Measurements from ENCODE around the gene FCN3. TPM values are rescaled to one million over a fixed set of nuclear protein-coding genes. Genes with fewer than 3 reads are reported as not detected.

The FCN3 gene
- total and polyA plus RNA-seq, 9 of the 15 experiments (the other 6 are each of a cell fraction or from before 2014, with no cell fraction given) = 0.49 TPM; not detected in 8

DNA sequence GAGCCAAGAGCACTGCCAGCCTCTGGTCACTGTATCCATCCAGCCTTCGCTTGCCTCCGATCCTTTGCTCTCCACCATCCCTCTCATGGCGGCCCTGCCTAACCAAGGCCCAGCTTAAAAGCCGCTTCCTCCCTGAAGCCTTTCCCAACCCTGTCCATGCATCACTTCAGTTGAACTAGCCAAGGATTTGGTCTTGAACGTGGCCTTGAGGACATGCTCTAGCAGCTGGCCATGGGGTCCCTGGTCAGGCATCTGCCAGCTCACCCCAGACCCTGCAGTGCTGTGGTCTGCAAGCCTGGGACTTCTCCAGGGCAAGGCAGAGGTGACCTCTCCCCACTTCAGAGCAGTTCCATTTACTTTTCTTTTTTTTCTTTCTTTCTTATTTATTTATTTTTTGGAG is 37.9 kb downstream of the FCN3 start:
- Histone ChIP-seq H3K79me2 (ENCODE audit: control insufficient read depth, insufficient read depth, low read length) (no peaks in the 10 kb centered on the region), H4K20me1 (replicated peaks; ENCODE audit: control insufficient read depth, insufficient read depth, low read length) (peaks cover 7% of the 10 kb centered on the region; the same call in 1 of the 2 replicates), H3K27ac (ENCODE audit: extremely low read depth, low read depth, low read length) (no peak overlapping the region), H3K4me3 (no peak overlapping the region), H3K4me2 (ENCODE audit: insufficient read depth, low read length) (no peak overlapping the region), H3K36me3 (ENCODE audit: control insufficient read depth, insufficient read depth, low read length) (peaks cover 51% of the 10 kb centered on the region; the same call in 2 of the 3 replicates), H3K9ac (ENCODE audit: insufficient read depth in 1 of 2, low read depth in 2 of 2, low read length in 2 of 2) (no peak overlapping the region; a peak in 1 of 4 replicates), H2AFZ (ENCODE audit: low read depth, low read length) (no peak overlapping the region), H3K9me1 (ENCODE audit: control insufficient read depth, insufficient read depth, low read length) (no peaks in the 10 kb centered on the region), H3K4me1 (replicated peaks in 1 of 2; ENCODE audit: control insufficient read depth in 2 of 2, insufficient read depth in 2 of 2, low read length in 2 of 2) (peaks cover 4 to 20% of the 10 kb centered on the region in 2 experiments; a peak in 4 of 5 replicates), H3K9me3 (replicated peaks; ENCODE audit: control insufficient read depth, insufficient read depth, low read depth, low read length) (no peaks in the 10 kb centered on the region), H3K27me3 (ENCODE audit: control insufficient read depth in 2 of 2, insufficient read depth in 2 of 2, low read length in 2 of 2) (no peaks in the 10 kb centered on the region)
- BruUV-seq (replicated peaks) = no TSS peak
- no peak for FAIRE-seq
- ChIA-PET CTCF (ENCODE audit: low intra/inter-chr PET ratio) (no interaction called here), POLR2A (interaction anchor here (0.7 to 4.2 kb wide), 5 partner anchors 9 to 607 kb away, joined by 3 to 23 read pairs (median 4); no protein-coding TSS in a partner anchor)
- TF ChIP-seq POLR2A (conservative IDR thresholded peaks at IDR 0.05) = peak; percentile 41; the same call in 1 of the 2 replicates
- TF ChIP-seq, protein P1, sequence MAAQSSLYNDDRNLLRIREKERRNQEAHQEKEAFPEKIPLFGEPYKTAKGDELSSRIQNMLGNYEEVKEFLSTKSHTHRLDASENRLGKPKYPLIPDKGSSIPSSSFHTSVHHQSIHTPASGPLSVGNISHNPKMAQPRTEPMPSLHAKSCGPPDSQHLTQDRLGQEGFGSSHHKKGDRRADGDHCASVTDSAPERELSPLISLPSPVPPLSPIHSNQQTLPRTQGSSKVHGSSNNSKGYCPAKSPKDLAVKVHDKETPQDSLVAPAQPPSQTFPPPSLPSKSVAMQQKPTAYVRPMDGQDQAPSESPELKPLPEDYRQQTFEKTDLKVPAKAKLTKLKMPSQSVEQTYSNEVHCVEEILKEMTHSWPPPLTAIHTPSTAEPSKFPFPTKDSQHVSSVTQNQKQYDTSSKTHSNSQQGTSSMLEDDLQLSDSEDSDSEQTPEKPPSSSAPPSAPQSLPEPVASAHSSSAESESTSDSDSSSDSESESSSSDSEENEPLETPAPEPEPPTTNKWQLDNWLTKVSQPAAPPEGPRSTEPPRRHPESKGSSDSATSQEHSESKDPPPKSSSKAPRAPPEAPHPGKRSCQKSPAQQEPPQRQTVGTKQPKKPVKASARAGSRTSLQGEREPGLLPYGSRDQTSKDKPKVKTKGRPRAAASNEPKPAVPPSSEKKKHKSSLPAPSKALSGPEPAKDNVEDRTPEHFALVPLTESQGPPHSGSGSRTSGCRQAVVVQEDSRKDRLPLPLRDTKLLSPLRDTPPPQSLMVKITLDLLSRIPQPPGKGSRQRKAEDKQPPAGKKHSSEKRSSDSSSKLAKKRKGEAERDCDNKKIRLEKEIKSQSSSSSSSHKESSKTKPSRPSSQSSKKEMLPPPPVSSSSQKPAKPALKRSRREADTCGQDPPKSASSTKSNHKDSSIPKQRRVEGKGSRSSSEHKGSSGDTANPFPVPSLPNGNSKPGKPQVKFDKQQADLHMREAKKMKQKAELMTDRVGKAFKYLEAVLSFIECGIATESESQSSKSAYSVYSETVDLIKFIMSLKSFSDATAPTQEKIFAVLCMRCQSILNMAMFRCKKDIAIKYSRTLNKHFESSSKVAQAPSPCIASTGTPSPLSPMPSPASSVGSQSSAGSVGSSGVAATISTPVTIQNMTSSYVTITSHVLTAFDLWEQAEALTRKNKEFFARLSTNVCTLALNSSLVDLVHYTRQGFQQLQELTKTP (IDR thresholded peaks at IDR 0.05; ENCODE audit: low read depth in 1 of 2, partially characterized antibody in 2 of 2) = no peak
- in situ Hi-C loops (cut with MboI) = no loop called here
- intact Hi-C loops (cut with micrococcal nuclease) = no loop called here
- ATAC-seq = no peak
- WGBS (ENCODE audit: insufficient coverage, low coverage, missing lambda C conversion rate) = 88% methylated on average over 5 of the region's 5 CpGs
- no peak for DNase-seq (ENCODE audit: extremely low read depth in 1 of 4, low spot score in 3 of 4)
